GM18858 (cell line): ENCODE results near the gene CERK.
"Not testable (repeated sequence)": the region's sequence is repeated elsewhere in the genome, so short reads cannot be mapped to it uniquely, and the experiment has no call there.

Source experiments
- ATAC-seq: cut with Tn5 transposase; IDR thresholded peaks from one replicate; pipeline ENCODE4 v1.9.1; 2021; ENCODE audit not compliant: unreplicated experiment

CERK gene

DNA sequence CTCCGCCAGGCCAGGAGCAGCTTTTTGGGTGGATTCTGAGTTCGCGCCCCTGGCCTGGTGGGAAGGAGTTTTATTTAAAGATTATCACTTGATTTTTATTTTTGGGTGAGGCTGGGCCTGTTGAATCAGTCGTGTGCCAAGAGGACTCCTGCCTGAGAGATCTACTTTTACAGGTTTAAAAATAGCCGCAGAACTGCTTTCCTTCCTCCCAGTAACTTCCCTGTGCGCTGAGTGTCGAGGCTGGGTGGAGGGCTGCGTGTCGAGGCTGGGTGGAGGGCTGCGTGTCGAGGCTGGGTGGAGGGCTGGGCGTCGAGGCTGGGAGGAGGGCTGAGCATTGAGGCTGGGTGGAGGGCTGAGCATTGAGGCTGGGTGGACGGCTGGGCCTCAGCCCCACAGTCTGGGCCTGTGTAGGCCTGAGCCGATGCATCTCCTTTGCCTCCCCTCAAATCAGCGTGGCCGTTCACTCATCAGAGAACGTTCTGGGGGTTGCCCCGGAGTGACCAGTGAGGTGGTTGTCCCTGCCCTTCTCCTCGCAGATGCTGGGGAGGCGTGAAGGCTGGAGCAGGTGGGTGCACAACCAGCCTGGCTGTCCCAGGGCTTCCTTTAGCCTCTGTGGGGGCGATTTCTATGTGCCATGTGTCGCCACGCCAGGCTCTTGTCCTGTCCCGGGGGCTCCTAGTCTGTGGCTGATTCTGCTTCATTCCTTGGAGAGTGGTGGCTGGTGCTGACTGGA, 87.8 kb downstream of the CERK start:
- no peak for ATAC-seq

DNA sequence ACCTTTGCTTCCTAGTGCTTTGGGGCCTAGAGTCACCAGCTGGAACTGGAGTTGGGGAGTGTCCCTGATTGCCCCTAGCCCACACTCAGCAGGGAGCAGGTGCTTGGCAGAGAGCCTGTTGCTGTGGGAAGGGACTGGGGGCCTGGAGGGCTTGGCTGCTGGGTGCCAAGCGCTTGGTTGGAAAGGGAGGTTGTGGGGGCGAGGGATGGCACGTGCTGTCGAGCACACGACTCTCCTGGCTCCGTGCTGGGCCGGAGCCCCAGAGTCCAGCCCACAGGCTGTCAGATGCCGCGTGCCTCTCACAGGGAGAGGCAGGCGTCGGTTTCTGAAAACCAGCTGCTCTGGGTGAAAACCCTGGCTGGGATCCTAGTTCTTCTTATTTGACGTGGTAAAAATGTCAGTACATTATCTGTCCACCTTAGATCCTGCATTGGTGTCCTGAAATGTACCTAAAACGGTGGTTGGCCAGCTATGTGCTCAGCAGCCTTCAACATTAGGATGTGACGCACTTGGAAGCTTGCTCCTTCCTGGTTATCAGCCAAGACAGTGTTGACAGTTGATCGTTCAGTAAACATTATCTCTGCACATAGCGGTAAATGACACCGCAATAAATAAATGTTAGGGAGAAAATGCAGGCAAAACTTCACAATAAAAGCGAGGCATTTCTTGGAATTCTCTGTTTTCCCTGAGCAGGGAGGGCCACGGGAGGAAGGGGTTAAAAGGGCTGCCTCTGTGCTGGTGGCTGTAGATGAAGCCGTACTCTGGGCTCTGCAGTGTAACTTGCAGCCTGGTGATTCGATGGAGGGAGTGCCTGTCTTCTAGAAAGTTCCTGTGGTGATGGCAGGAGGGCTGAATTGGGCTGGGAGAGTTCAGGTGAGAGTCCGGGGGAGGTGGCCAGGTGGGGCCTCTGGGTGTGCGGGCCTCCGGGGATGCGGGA, 88.6 kb downstream of the CERK start:
- no peak for ATAC-seq

DNA sequence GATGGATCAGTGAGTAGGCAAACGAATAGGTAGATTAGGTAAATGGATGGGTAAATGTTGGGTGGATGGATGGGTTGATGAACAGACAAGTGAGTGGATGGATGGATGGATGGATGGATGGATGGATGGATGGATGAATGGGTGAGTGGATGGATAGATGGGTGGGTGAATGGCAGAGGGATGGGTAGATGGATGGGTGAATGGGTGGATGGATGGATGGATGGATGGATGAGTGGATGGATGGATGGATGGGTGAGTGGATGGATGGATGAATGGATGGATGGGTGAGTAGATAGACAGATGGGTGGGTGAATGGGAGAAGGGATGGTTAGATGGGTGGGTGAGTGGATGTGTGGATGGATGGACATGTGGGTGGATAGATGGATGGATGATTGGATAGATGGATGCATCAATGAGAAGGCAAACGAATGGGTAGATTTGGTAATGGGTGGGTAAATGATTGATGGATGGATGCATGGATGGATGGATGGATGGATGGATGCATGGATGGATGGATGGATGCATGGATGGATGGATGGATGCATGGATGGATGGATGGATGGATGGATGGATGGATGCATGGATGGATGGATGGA, 89.7 kb downstream of the CERK start:
- not testable (repeated sequence) for ATAC-seq

DNA sequence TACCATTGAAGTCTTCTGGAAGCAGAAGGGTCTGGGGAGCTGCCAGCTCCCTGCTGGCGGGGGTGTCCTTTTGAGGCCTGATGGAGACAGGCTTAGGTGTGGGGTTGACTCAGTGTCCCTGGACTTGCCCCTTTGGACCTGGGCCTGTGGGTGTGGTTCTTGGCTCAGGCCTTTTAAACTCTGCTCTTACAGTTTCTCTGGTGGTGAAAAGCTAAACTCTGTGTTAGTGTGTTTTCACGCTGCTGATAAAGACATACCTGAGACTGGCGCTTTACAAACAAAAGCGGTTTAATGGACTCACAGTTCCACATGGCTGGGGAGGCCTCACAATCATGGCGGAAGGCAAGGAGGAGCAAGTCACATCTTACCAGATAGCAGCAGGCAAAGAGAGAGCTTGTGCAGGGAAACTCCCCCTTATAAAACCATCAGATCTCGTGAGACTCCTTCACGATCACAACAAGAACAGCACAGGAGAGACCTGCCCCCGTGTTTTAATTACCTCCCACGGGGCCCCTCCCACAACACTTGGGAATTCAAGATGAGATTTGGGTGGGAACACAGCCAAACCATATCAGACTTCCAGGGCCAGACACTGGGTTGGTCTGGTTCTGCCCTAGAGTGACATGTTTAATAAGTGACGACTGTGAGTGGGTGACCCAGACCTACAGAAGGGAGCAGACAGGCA, 91.4 kb downstream of the CERK start:
- no peak for ATAC-seq

DNA sequence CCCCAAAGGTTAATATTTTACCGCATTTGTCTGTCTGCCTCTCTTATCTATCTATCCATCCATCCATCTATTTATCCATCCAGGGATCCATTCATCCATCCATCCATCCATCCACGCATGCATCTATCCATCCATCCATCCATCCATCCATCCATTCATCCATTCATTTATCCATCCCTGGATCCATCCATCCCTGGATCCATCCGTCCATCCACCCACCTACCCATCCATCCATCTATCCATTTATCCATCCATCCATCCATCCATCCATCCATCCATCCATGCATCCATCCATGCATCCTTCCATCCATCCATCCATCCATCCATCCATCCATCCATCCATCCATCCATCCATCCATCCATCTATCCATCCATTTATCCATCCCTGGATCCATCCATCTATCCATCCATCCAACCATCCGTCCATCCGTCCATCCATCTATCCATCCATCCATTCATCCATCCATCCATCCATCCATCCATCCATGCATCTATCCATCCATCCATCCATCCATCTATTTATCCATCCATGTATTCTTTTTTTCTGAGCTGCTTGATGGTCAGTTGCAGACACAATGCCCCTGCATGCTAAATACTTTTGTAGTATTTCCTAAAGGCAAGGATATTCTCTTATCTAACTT, 95.1 kb downstream of the CERK start:
- not testable (repeated sequence) for ATAC-seq

DNA sequence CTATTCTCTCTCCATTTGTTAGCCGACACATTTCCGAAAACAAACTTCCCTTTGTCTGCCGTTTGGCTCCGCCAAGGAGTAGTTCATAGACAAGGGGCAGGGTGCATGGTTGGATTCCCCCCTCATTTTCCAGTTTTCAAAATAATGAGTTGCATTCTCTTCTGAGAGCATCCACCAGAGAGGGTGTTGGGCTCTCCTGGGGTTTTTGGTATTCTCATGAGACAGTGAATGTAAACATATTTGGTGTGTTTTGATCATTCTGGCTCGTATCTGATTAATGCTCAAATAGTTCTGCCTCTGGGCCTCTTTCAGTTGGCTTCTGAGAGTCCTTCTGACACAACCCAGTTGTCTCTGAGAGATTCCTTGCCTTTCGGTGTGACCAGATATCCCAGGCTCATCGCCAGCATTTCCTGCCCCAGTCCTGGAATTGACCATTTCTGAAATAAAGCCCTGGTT, 96.2 kb downstream of the CERK start:
- ATAC-seq, result no peak

DNA sequence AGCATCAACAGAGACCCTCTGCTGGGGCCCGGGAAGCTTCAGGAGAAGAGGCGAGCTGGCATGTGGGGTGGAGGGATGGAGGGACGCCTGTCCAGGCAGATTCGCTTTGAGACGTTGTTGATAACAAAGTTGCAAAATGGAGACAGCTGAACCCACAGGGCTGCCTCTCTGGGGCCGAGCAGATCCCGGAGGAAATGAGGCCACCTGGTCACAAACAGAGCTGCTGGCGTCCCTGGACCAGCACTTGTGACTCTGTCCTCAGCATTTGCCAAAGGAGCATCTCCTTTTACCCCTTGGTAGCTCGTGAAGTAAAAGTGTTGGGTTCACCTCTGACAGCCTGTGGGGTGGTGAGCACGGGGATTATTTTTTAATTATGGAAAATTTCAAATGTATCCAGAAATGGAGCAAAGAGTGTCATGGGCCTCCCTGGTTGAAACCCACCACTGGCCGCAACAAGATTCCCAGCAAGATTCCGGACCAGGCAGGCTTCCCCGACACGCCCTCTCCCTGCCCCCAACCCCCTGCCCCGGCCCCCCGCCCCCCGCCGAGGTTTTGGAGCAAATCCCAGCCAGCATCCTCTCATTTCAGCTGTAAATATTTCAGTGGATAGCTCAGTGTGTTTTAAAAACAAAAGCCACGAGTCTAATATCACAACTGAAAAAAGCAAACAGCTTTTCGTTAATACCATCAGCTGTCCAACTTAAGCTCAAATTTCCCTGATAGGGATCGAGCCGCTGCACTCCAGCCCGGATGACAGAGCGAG, 97.6 kb downstream of the CERK start:
- ATAC-seq, result no peak

DNA sequence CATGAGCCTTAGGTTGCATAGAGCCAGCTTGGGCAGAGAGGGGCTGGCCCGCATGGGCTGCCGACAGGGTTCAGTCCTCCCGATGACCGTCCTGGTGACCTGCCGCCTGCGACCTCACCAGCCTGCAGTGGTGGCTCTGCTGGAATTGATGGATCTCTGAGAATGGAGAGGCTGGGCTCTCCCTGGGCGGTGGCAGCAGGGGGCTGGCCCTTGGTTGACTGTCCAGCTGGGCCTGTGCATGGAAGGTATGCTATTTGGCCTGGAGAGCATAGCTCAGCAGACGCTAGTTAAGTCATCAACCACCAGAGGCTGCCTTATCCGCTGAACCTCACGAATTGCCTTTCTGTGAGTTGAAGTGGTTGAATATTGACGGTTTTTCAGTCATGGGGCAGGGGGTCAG, 98.2 kb downstream of the CERK start:
- no peak for ATAC-seq

DNA sequence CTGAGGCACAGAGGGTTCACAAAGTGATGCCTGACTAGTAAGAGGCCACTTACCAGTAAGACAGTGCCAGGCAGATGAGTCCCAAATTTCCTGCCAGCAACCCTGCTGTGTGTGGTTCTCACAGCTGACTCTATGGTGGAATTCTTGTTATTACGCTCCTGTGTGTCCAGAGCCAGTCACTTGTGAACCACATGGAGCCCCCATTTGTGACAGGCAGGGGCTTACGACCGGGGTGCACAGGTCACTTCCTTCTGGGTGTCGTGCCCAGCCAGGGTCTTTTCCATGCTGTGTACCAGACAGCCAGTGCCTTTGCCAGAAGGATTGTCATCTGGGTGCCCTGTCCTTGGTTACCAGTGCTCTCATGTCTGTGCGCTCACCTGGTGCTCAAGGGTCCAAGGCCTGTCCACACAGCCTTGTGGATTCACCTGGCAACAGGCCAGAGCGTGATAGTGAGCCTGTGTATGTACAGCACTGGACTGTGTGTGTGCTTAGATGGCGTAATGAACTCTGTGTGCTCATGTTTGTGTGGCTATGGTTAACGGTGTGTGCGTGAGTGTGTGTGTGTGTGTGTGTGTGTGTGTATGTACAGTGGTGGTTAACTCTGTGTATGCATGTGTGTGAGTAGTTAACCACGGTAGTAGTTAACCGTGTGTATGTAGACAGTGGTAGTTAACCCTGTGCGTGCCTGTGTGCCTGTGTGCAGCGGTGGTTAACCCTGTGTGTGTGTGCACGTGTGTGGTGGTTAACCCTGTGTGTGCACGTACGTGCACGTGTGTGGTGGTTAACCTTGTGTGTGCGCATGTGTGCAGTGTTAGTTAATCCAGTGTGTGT, 99.2 kb downstream of the CERK start:
- no peak for ATAC-seq

DNA sequence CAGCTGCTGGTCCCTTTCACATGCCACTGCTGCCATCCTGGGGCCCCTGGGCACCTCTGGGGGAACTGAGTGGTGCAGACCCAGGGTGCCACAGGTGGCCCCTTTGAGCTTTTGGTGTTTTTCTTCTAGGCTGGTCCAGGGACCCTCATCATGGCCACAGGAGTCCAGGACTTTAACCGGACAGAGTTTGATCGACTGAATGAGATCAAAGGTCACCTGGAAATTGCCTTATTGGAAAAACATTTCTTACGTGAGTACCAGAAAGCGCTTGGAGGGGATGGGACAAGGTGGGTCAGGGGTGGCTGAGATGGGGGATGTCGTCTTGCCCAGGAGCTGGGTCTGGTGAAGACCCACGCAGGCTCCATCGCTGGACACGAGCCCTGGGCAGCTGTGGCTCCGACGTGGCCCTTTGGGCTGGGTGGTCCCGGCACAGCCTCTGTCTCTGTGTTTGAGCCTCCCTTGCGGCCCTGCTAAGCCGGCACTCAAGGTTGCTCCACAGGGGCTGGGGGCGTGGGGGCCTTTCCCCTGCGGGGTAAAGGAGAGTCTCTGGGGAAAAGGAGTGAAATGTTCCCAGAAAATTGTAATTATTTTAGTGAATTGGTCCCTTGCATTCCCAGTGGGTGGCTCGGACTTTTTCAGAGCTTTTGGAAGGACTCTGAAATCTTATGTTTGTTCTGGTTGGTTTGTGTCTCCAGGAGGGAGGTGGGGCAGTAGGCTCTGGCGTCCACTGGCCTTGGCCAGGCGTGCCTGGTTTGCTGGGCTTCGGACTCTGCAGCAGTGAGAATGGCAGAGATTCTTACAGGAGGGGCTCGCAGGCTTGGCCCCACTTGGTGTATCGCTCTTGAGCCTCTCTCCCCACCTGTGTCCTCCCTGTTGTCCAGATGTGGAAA, 100.1 kb downstream of the CERK start:
- no peak for ATAC-seq

DNA sequence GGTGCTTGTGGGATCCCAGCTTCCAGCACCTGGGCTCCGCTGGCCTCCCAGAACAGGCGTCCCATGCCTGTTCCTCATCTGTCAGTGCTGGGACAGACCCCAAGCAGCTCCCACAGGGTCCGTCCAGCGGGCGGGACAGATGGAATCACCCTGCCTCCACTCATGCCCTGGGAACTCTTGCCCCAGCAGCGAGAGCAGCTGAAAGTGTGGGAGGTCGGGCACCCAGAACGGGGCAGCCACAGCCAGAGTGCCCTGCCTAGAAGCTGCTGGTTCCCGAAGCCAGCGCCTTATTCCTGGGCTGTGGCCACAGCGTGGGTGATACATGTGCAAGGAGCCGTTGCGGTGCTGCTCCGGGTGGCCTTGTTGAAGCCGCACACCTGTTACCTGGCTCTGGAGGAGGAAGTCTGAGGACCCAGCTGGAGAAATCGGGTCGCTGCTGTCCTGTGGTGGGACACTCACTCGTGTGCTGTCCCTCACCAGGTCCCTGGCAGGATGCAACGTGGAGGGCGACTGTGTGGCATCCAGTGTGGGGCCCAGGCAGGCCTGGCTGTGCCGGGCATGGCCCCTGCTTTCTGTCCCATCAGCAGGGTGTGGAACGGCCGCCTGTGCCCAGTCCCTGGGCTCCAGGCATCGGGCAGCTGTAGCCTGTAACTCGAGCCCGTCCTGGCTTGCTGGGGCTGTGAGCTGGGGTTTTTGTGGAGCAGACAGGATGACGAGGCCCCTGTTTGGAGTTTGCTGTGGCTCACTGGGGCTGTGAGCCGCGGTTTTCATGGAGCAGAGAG, 101.6 kb downstream of the CERK start:
- no peak for ATAC-seq

DNA sequence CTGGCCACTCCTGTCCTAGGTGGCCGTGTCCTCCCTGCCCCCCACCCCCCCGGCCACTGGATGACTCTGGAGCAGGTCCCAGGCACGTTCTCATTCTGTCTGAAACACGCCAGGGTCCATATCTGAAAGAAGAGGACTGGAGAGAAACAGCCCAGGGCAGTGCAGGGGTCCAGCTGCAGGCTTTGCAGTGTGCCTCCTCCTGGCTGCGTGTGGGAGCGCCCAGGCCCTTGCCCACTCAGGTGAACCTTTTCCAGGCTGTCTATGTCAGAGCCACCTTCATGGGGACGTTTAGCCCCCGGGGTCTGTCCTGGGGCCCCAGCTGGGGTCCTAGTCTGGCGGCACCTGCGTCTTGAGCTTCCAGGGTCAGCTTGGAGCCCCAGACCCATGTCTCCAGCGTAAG, 102.3 kb downstream of the CERK start:
- no peak for ATAC-seq

DNA sequence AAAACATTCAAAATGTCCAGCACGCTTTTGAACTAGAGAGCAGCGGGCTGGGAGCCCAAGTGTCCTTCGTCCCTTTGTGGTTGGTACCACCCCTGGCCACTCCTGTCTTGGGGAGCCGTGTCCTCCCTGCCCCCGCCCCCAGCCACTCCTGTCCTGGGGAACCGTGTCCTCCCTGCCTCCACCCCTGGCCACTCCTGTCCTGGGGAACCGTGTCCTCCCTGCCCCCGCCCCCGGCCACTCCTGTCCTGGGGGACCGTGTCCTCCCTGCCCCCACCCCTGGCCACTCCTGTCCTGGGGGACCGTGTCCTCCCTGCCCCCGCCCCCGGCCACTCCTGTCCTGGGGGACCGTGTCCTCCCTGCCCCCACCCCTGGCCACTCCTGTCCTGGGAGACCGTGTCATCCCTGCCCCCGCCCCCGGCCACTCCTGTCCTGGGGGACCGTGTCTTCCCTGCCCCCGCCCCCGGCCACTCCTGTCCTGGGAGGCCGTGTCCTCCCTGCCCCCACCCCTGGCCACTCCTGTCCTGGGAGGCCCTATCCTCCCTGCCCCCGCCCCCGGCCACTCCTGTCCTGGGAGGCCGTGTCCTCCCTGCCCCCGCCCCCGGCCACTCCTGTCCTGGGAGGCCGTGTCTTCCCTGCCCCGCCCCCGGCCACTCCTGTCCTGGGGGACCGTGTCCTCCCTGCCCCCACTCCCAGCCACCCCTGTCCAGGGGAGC, 102.9 kb downstream of the CERK start:
- not testable (repeated sequence) for ATAC-seq
